Measurements from ENCODE around the gene SLC10A1.

Gene SLC10A1

GRCh38 chr14:69803753-69804152 is 6.7 kb upstream of the SLC10A1 start:
- Histone ChIP-seq H3K27ac (ENCODE audit: low read depth, low read length) (no peak overlapping the region), H3K27me3 (ENCODE audit: control insufficient read depth, insufficient read depth, low read length) (no peaks in the 10 kb centered on the region), H3K4me3 (ENCODE audit: low read length) (no peak overlapping the region), H3K4me1 (ENCODE audit: control insufficient read depth, insufficient read depth, low read length) (no peaks in the 10 kb centered on the region), H3K9ac (ENCODE audit: low read length) (no peak overlapping the region), H3K36me3 (ENCODE audit: control insufficient read depth, insufficient read depth, low read length) (no peaks in the 10 kb centered on the region)

- H3K4me3 ChIP-seq (ENCODE audit: low read length): no peak overlapping the region
Observed at GRCh38 chr14:69798339-69798735, 1.3 kb upstream of the SLC10A1 start.

GRCh38 chr14:69797573-69798338 is 715 bp upstream of the SLC10A1 start:
- no peaks in the 10 kb centered on the region for H3K27me3 ChIP-seq (ENCODE audit: control insufficient read depth, insufficient read depth, low read length)
- H3K4me3 ChIP-seq (ENCODE audit: low read length): no peak overlapping the region
- no peak overlapping the region for H3K9ac ChIP-seq (ENCODE audit: low read length)
- H3K4me1 ChIP-seq (ENCODE audit: control insufficient read depth, insufficient read depth, low read length): no peaks in the 10 kb centered on the region
- H3K27ac ChIP-seq (ENCODE audit: low read depth, low read length): no peak overlapping the region
- H3K36me3 ChIP-seq (ENCODE audit: control insufficient read depth, insufficient read depth, low read length): no peaks in the 10 kb centered on the region

More at GRCh38 chr14:69798339-69798735, 1.3 kb upstream of the SLC10A1 start:
- Histone ChIP-seq H3K27me3 (ENCODE audit: control insufficient read depth, insufficient read depth, low read length) (no peaks in the 10 kb centered on the region), H3K4me1 (ENCODE audit: control insufficient read depth, insufficient read depth, low read length) (no peaks in the 10 kb centered on the region), H3K27ac (ENCODE audit: low read depth, low read length) (no peak overlapping the region), H3K9ac (ENCODE audit: low read length) (no peak overlapping the region), H3K36me3 (ENCODE audit: control insufficient read depth, insufficient read depth, low read length) (no peaks in the 10 kb centered on the region)

GRCh38 chr14:69795691-69796090 is 1.4 kb downstream of the SLC10A1 start:
- Histone ChIP-seq H3K27ac (ENCODE audit: low read depth, low read length) (no peak overlapping the region), H3K27me3 (ENCODE audit: control insufficient read depth, insufficient read depth, low read length) (no peaks in the 10 kb centered on the region), H3K4me3 (ENCODE audit: low read length) (no peak overlapping the region), H3K4me1 (ENCODE audit: control insufficient read depth, insufficient read depth, low read length) (no peaks in the 10 kb centered on the region), H3K36me3 (ENCODE audit: control insufficient read depth, insufficient read depth, low read length) (no peaks in the 10 kb centered on the region), H3K9ac (ENCODE audit: low read length) (no peak overlapping the region)

GRCh38 chr14:69794791-69795190 is 2.2 kb downstream of the SLC10A1 start:
- H3K27me3 ChIP-seq (ENCODE audit: control insufficient read depth, insufficient read depth, low read length): no peaks in the 10 kb centered on the region
- no peak overlapping the region for H3K27ac ChIP-seq (ENCODE audit: low read depth, low read length)
- no peak overlapping the region for H3K9ac ChIP-seq (ENCODE audit: low read length)
- H3K4me3 ChIP-seq (ENCODE audit: low read length): no peak overlapping the region
- no peaks in the 10 kb centered on the region for H3K36me3 ChIP-seq (ENCODE audit: control insufficient read depth, insufficient read depth, low read length)
- H3K4me1 ChIP-seq (ENCODE audit: control insufficient read depth, insufficient read depth, low read length): no peaks in the 10 kb centered on the region

- Histone ChIP-seq H3K36me3 (ENCODE audit: control insufficient read depth, insufficient read depth, low read length) (no peaks in the 10 kb centered on the region), H3K27ac (ENCODE audit: low read depth, low read length) (no peak overlapping the region), H3K9ac (ENCODE audit: low read length) (no peak overlapping the region), H3K4me3 (ENCODE audit: low read length) (no peak overlapping the region), H3K27me3 (ENCODE audit: control insufficient read depth, insufficient read depth, low read length) (no peaks in the 10 kb centered on the region), H3K4me1 (ENCODE audit: control insufficient read depth, insufficient read depth, low read length) (no peaks in the 10 kb centered on the region)
Observed at GRCh38 chr14:69792887-69793421, 4.1 kb downstream of the SLC10A1 start.

GRCh38 chr14:69789118-69789640 is 7.9 kb downstream of the SLC10A1 start:
- Histone ChIP-seq H3K36me3 (ENCODE audit: control insufficient read depth, insufficient read depth, low read length) (no peaks in the 10 kb centered on the region), H3K9ac (ENCODE audit: low read length) (no peak overlapping the region)

GRCh38 chr14:69786603-69787002 is 10.4 kb downstream of the SLC10A1 start:
- H3K27me3 ChIP-seq (ENCODE audit: control insufficient read depth, insufficient read depth, low read length): no peaks in the 10 kb centered on the region
- no peak overlapping the region for H3K9ac ChIP-seq (ENCODE audit: low read length)
- H3K4me1 ChIP-seq (ENCODE audit: control insufficient read depth, insufficient read depth, low read length): no peaks in the 10 kb centered on the region

More at GRCh38 chr14:69789118-69789640, 7.9 kb downstream of the SLC10A1 start:
- H3K27me3 ChIP-seq (ENCODE audit: control insufficient read depth, insufficient read depth, low read length): no peaks in the 10 kb centered on the region
- no peaks in the 10 kb centered on the region for H3K4me1 ChIP-seq (ENCODE audit: control insufficient read depth, insufficient read depth, low read length)
- no peak overlapping the region for H3K27ac ChIP-seq (ENCODE audit: low read depth, low read length)
- no peak overlapping the region for H3K4me3 ChIP-seq (ENCODE audit: low read length)

GRCh38 chr14:69784942-69785341 is 12.1 kb downstream of the SLC10A1 start:
- Histone ChIP-seq H3K27me3 (ENCODE audit: control insufficient read depth, insufficient read depth, low read length) (no peaks in the 10 kb centered on the region), H3K36me3 (ENCODE audit: control insufficient read depth, insufficient read depth, low read length) (peaks cover 5% of the 10 kb centered on the region), H3K4me1 (ENCODE audit: control insufficient read depth, insufficient read depth, low read length) (no peaks in the 10 kb centered on the region), H3K4me3 (ENCODE audit: low read length) (no peak overlapping the region), H3K27ac (ENCODE audit: low read depth, low read length) (no peak overlapping the region), H3K9ac (ENCODE audit: low read length) (no peak overlapping the region)

More at GRCh38 chr14:69786603-69787002, 10.4 kb downstream of the SLC10A1 start:
- Histone ChIP-seq H3K36me3 (ENCODE audit: control insufficient read depth, insufficient read depth, low read length) (peaks cover 2% of the 10 kb centered on the region), H3K27ac (ENCODE audit: low read depth, low read length) (no peak overlapping the region), H3K4me3 (ENCODE audit: low read length) (no peak overlapping the region)

- H3K36me3 ChIP-seq (ENCODE audit: control insufficient read depth, insufficient read depth, low read length): peaks cover 30% of the 10 kb centered on the region
- no peak overlapping the region for H3K9ac ChIP-seq (ENCODE audit: low read length)
- H3K27ac ChIP-seq (ENCODE audit: low read depth, low read length): no peak overlapping the region
- H3K27me3 ChIP-seq (ENCODE audit: control insufficient read depth, insufficient read depth, low read length): no peaks in the 10 kb centered on the region
- no peaks in the 10 kb centered on the region for H3K4me1 ChIP-seq (ENCODE audit: control insufficient read depth, insufficient read depth, low read length)
- no peak overlapping the region for H3K4me3 ChIP-seq (ENCODE audit: low read length)
Observed at GRCh38 chr14:69780952-69781351, 16.1 kb downstream of the SLC10A1 start.

- Histone ChIP-seq H3K27ac (ENCODE audit: low read depth, low read length) (no peak overlapping the region), H3K36me3 (ENCODE audit: control insufficient read depth, insufficient read depth, low read length) (peaks cover 31% of the 10 kb centered on the region)
Observed at GRCh38 chr14:69780092-69780491, 16.9 kb downstream of the SLC10A1 start.

GRCh38 chr14:69779088-69779487 is 18.0 kb downstream of the SLC10A1 start:
- Histone ChIP-seq H3K9ac (ENCODE audit: low read length) (no peak overlapping the region), H3K4me3 (ENCODE audit: low read length) (no peak overlapping the region), H3K36me3 (ENCODE audit: control insufficient read depth, insufficient read depth, low read length) (peaks cover 31% of the 10 kb centered on the region), H3K4me1 (ENCODE audit: control insufficient read depth, insufficient read depth, low read length) (no peaks in the 10 kb centered on the region), H3K27me3 (ENCODE audit: control insufficient read depth, insufficient read depth, low read length) (no peaks in the 10 kb centered on the region), H3K27ac (ENCODE audit: low read depth, low read length) (no peak overlapping the region)

More at GRCh38 chr14:69780092-69780491, 16.9 kb downstream of the SLC10A1 start:
- Histone ChIP-seq H3K4me1 (ENCODE audit: control insufficient read depth, insufficient read depth, low read length) (no peaks in the 10 kb centered on the region), H3K27me3 (ENCODE audit: control insufficient read depth, insufficient read depth, low read length) (no peaks in the 10 kb centered on the region), H3K9ac (ENCODE audit: low read length) (no peak overlapping the region), H3K4me3 (ENCODE audit: low read length) (no peak overlapping the region)

Measured in rectal smooth muscle tissue (tissue), 1 donor.